C4-2B (cell line): Measurements from ENCODE around the gene NLRP1.

Experiments
- CTCF ChIP-seq: fragments of 450-650 bp; conservative IDR thresholded peaks from 2 replicates; pipeline ENCODE4 v1.5.1; 2017; ENCODE audit warnings: mild to moderate bottlenecking
- ZFX ChIP-seq: fragments of 450-650 bp; IDR thresholded peaks from 2 replicates; pipeline ENCODE4 v1.6.1; 2017

DNA sequence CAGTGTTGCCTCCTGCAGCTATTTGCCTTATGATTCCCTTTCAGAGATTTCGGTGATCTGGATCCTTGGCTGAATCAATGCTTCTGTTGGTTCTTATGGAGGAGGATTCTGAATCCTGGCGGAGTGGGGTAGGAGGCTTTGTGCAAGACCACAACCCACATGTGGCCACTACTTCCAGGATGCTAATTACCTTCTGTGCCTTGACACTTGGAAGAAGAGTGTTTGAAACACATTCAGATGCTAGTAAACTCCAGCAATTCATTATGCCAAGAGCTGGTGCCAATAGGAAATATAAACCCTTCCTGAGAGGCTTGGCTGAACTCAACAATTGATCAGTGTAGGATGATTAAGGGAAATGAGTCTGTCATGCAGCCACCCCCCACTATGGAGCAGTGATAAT lies 12.1 kb upstream of the NLRP1 start:
- no peak for TF ChIP-seq CTCF
- no peak for TF ChIP-seq ZFX
